GM10266 (cell line): ENCODE measurements around the gene ISLR2.

Source experiments
- DNase-seq: peaks from one replicate; pipeline ENCODE4 v3.0.0; 2012; ENCODE audit errors: extremely low spot score
- TF ChIP-seq, protein P1 (sequence below): IDR thresholded peaks from 2 replicates; pipeline ENCODE4 v1.5.1; 2012; ENCODE audit warnings: mild to moderate bottlenecking, low read depth; ENCODE audit not compliant: control insufficient read depth, insufficient read depth; ENCODE audit errors: missing control alignments

ISLR2 gene

DNA sequence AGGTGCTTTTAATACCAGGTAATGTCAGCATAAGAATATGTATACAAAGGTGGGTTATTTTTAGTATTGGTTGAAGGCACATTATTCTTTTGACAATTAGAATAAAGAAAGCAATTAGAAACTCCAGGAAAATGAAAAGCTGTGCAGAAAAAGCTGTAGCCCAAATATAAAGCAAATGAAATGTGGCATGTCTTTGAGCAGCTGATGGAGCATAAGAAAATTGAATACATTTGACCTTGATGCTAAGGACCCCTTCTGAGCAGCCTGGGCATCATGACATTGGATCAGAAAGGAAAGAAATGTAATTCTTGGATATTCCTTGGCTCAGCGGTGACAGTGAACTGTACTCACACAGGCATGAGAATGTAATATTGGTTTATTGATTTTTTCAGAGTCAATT is 35.1 kb downstream of the ISLR2 start:
- no peak for DNase-seq
- TF ChIP-seq, protein P1, sequence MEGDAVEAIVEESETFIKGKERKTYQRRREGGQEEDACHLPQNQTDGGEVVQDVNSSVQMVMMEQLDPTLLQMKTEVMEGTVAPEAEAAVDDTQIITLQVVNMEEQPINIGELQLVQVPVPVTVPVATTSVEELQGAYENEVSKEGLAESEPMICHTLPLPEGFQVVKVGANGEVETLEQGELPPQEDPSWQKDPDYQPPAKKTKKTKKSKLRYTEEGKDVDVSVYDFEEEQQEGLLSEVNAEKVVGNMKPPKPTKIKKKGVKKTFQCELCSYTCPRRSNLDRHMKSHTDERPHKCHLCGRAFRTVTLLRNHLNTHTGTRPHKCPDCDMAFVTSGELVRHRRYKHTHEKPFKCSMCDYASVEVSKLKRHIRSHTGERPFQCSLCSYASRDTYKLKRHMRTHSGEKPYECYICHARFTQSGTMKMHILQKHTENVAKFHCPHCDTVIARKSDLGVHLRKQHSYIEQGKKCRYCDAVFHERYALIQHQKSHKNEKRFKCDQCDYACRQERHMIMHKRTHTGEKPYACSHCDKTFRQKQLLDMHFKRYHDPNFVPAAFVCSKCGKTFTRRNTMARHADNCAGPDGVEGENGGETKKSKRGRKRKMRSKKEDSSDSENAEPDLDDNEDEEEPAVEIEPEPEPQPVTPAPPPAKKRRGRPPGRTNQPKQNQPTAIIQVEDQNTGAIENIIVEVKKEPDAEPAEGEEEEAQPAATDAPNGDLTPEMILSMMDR = no peak

DNA sequence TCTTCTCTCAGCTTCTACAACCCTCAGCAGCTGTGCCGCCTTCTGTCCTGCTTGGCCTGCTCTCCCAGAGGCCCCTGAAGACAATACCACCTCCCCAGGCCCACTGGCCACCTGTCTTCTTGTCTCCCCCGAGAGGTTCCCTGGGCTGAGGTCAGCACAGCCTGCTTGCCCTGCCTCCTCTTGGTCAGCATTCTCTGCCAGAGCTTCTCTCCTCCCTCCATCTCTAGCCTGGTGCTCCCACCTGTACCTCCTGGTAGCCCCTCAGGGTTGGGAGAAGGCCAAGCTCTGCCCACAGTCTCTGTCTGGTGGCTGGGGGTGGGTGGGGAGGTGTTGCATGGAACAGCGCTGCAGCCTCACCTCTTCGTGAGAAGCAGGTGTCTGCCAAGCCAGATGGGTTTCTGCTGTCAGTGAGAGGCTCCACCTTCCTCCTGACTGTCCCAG is 37.5 kb downstream of the ISLR2 start:
- TF ChIP-seq, protein P1 = no peak
- DNase-seq = no peak

DNA sequence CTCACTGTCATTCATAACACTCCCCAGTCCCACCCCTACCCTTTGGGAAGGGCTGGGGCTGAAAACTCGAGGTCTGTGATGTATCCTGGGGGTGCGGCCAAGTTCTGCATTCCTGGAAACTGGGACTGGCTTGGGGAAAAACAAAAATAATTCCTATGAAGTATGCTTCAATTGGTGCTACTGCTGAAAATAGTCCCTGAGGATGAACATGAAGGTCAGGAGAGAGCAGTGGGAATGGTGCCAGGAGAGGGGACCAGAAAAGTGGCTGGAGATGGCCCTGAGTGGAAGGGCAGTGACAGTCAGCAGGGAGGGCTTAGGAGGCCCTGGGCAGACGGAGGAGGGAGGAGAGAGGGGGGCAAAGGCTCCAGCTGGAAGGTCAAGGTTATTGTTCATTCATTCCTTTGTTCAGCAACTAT is 38.3 kb downstream of the ISLR2 start:
- DNase-seq = no peak
- TF ChIP-seq, protein P1 = no peak

DNA sequence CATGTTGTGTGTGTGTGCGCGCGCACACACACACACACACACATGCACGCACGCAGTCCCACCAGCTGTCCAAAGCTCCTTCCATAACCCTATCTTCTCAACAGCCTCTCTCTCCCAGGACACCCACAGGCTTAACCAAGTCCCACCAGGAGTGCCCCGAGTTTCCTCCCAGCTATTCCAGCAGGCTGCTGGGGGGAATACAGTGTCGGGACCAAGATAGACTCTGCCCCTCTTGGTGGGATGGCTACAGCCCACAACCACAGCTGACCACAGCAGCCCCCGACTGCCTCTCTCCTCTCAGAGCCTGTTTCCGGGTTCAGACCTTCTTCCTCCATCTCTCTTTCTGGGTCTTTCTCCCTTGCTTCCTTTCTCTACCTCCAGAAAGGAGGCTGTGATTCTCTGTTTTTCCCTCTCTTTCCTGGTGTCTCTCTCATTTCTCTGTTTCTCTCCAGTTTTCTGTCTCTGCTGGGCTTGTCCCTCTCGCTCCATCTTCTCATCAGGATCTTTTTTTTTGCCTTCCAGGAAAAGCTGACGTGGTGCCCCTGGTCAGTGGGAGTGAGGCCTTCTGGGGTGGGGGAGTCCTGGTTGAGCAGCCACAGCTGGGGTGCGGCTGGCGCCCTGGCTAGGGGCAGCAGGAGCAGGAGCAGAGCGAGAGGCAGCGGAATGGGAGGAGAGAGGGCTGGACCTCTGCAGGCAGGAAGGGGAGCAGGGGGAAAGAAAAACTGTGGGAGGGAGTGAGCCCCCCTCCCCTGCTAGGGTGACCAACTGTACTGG is 39.9 kb downstream of the ISLR2 start:
- TF ChIP-seq, protein P1 = no peak
- DNase-seq = no peak

DNA sequence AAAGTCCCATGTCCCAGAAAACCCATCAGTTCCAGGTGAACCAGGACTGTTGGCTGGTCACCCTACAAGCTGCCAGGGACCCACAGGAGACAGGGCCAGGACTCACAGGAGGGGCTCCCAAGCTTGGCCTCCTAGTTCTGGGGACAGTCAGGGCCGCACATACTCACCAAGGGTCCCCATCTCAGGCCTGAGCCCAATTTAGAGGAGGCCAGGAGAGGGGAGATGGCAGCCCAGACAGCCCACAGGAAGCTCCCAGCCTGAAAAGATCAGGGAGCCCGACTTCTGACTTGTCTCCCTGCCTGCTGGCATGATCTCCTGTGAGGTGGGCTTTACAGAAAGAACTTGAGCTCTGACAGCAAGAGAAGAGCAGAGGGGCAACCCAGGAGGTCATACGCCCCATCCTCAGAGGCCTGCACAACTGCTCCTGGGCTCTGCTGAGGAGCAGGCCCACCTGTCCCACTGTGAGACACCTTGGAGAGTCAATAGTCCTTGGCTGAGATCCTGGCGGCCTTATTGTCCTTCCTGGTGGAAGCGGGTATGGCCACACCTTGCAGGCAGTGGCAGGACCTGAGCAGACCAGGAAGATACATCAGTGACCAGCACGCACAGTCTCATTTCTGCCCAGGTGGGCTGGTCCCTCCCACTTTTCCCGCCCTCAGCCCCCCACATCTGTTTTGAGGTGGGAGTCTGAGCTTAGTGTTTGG is 40.6 kb downstream of the ISLR2 start:
- no peak for DNase-seq
- TF ChIP-seq, protein P1 = no peak

DNA sequence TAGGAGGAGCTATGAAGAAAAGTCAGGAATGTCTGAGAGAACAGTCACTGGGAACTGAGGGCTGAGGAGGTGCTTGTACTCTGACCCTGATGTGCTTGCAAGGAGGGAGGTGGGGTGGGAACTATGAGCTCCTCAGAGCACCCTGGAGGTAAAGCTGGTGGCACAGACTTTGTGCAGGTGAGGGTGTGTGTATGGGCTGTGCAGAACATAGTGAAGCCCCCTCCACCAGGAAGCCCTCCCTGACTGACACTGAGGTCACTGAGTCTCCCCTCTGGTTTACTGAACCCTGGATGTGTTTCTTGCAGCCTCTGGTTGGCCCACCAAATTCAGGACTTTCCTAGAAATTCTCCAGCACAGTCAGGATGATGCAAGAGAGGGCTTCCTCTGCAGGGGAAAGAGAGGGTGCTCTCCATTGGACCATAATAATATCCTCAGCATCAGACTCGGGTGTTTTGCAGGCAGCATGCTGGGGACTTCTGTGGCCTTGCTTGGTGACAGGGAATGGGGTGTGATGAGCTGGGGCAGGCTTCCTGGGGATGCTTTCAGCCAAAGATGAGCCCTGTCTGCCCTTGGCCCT is 41.7 kb downstream of the ISLR2 start:
- TF ChIP-seq, protein P1 = no peak

More for the DNA sequence above, 41.7 kb downstream of the ISLR2 start:
- no peak for DNase-seq
